Neural crest cell (in vitro differentiated cells): ENCODE measurements around the gene RNF220. TPM values are rescaled to one million over a fixed set of nuclear protein-coding genes. Genes with fewer than 3 reads are reported as not detected.
A peak's percentile ranks its signal among the peaks of the same experiment; 100 is the strongest.

ENCODE experiments used
- DNase-seq: peaks from one replicate; pipeline ENCODE4 v3.0.0; 2021; ENCODE audit warnings: low read depth, mixed read lengths, low spot score
- H3K27ac Mint-ChIP-seq: one replicate; pipeline ENCODE4 v1.8.0; 2021; ENCODE audit warnings: mild to moderate bottlenecking, mixed read lengths; ENCODE audit not compliant: unreplicated experiment
- H3K27me3 Mint-ChIP-seq: 2 replicates; pipeline ENCODE4 v1.8.0; 2021; ENCODE audit warnings: low read depth, mild to moderate bottlenecking, mixed read lengths
- H3K36me3 Mint-ChIP-seq: 2 replicates; pipeline ENCODE4 v1.8.0; 2021; ENCODE audit warnings: low read depth, mild to moderate bottlenecking, mixed read lengths
- H3K4me1 Mint-ChIP-seq: 2 replicates; pipeline ENCODE4 v1.8.0; 2021; ENCODE audit warnings: mixed read lengths
- H3K4me3 Mint-ChIP-seq: one replicate; pipeline ENCODE4 v1.8.0; 2021; ENCODE audit warnings: mild to moderate bottlenecking, mixed read lengths
- H3K9me3 Mint-ChIP-seq: 2 replicates; pipeline ENCODE4 v1.8.0; 2021; ENCODE audit warnings: mixed read lengths
- CTCF ChIP-seq: fragments of 200-600 bp; sonication (generic); conservative IDR thresholded peaks from 2 replicates; pipeline ENCODE4 v1.5.0; 2021; ENCODE audit warnings: antibody characterized with exemption, mild to moderate bottlenecking
- total RNA-seq: library from RNA; stranded (reverse); gene quantifications from 2 replicates; pipeline ENCODE4 v1.2.1, GENCODE V29; 2021

The RNF220 gene
- total RNA-seq, 1 donor from 2014 or later = 96.7 TPM

DNA sequence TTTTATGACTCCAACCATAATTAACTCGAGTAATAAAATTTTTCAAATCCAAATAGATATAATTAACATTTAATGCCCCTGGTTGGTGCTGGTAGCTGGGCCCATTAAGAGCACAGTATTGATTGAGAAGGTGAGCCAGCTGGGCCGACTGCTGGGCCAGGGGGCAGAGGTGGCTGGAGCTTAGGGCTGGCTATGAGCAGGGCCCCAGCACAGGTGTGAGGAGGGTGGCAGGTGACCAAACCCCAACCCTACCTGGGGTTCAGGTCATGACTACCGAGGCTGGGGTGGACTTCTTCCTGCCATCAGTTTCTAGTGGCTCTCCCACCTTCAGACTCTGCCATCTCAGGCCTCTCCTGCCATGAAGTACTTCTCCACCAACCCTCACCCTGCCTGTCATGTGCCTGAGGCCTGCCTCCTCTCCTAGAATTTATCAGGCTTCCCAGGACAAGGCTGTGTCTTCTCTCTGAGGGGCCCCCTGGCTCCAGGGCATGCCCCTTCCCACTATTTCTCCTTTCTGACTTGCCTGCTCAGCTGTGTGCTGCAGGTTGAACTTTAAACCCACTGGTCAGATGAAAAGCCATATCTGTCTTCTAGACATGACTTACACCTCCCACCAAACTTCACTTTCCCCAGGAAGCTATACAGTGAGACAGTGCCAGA lies 183.6 kb downstream of the RNF220 start:
- no peak overlapping the region for H3K27ac Mint-ChIP-seq
- peaks cover 24% of the 10 kb centered on the region for H3K27me3 Mint-ChIP-seq
- no peak overlapping the region for H3K4me3 Mint-ChIP-seq
- H3K9me3 Mint-ChIP-seq = no peaks in the 10 kb centered on the region
- H3K36me3 Mint-ChIP-seq = no peaks in the 10 kb centered on the region
- no peak for TF ChIP-seq CTCF
- peaks cover 4% of the 10 kb centered on the region for H3K4me1 Mint-ChIP-seq
- no peak for DNase-seq

DNA sequence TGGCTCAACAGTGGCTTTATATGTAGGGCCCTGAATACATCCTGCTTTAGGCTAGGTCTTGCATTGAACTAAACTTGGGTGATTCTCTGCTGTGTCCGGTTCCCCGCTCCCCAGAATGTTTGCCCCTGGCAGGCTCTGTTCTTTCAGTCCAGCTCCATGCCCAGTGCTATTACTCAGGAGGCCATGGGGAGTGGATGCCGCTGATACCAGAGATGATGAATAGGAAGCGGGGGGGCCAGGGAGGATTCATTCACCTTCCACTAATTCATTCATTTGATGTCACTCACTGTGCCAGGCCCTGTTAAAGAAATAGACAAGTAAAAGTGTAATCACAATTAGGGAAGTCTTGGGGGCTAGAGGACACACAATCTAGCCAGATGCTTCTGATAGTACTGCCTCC lies 185.4 kb downstream of the RNF220 start:
- H3K4me3 Mint-ChIP-seq = no peak overlapping the region
- no peaks in the 10 kb centered on the region for H3K36me3 Mint-ChIP-seq
- H3K27ac Mint-ChIP-seq = no peak overlapping the region
- DNase-seq = no peak
- H3K4me1 Mint-ChIP-seq = peaks cover 10% of the 10 kb centered on the region
- H3K27me3 Mint-ChIP-seq = peaks cover 19% of the 10 kb centered on the region
- no peak for TF ChIP-seq CTCF
- H3K9me3 Mint-ChIP-seq = no peaks in the 10 kb centered on the region

DNA sequence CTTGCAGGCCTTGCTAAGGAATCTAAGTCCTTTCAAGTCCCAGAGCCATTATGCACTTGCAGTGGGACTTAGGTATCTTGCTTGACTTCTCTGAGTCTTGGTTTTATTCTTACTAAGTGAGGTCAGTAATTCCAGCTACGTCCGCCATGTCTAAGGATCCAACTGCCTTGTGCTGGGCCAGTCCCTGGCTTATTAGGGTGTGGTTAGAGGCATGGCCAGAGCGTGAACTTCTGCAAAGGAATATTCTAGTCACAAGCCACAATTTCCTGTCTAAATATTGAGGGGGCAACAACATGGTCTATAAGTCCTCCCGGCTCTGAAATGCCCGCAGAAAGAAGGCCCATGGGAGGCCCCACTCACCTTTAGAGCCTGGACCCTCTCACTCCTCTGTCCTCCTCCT lies 186.3 kb downstream of the RNF220 start:
- Mint-ChIP-seq H3K9me3 (no peaks in the 10 kb centered on the region), H3K4me1 (peaks cover 10% of the 10 kb centered on the region), H3K27me3 (peaks cover 21% of the 10 kb centered on the region), H3K36me3 (no peaks in the 10 kb centered on the region), H3K4me3 (no peak overlapping the region), H3K27ac (no peak overlapping the region)
- no peak for TF ChIP-seq CTCF
- no peak for DNase-seq

DNA sequence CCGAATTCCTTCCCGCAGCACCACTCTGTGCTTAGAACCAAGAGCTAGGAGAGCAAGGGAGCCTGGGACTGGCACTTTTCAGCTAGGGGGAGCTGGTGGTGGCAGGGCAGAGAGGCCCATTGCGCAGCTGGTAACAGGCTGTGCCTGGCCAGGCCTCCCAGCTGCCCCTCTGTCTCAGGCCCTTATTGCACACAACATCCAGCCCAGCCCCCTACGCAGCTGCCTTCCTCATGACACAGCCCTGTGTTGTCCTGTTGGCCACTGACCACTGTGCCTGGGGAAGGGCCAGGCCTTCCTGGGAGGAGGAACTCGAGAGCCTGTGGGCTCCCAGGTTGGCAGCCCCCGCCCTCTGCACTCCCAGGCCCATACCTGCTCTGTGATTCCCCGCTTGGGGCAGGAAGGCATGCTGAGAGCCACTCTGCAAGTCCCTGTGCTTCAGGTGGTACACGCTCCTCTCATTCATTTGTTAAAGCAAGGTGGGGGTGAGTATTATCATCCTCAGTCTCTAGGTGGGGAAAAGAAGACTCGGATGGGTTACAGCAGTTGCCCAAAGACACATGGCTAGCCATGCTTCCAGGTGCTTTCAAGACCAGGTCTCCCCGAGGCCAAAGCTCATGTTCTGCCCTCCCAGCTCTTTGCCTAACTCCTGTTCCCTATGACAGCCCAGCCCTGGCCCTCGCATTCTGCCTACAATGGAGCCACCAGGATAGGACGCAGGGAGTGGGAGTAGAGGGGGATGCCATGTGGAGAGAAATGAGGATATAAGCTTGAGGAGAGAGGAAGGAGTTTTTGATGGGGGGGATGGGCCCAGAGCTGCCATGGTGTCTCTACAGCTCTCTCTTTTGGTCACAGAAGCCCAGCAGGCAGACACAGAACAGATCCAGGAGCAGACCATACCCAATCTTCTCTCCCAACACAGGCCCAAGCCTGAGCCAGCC lies 187.4 kb downstream of the RNF220 start:
- peaks cover 10% of the 10 kb centered on the region for H3K4me1 Mint-ChIP-seq
- peak overlapping the region; percentile 8 for H3K27ac Mint-ChIP-seq
- DNase-seq = no peak
- no peak for TF ChIP-seq CTCF
- no peak overlapping the region for H3K4me3 Mint-ChIP-seq
- peaks cover 22% of the 10 kb centered on the region for H3K27me3 Mint-ChIP-seq
- H3K36me3 Mint-ChIP-seq = no peaks in the 10 kb centered on the region
- no peaks in the 10 kb centered on the region for H3K9me3 Mint-ChIP-seq

- peaks cover 20% of the 10 kb centered on the region for H3K27me3 Mint-ChIP-seq
- H3K9me3 Mint-ChIP-seq = no peaks in the 10 kb centered on the region
- peaks cover 6% of the 10 kb centered on the region for H3K4me1 Mint-ChIP-seq
- no peaks in the 10 kb centered on the region for H3K36me3 Mint-ChIP-seq
- no peak for TF ChIP-seq CTCF
- H3K4me3 Mint-ChIP-seq = no peak overlapping the region
- DNase-seq = no peak
- H3K27ac Mint-ChIP-seq = peak overlapping the region; percentile 71
Observed at GRCh38 chr1:44594353-44594752, 189.3 kb downstream of the RNF220 start.
